SK-N-SH treated with all-trans-retinoic acid at 6 μM for 48 hours (cell line): ENCODE data around the gene GPRC6A.

Experiments used
- ATAC-seq: fragments of 200-7000 bp; cut with Tn5 transposase; 3 replicates; pipeline ENCODE4 v1.9.1; 2020; ENCODE audit warnings: mild to moderate bottlenecking, moderate library complexity
- ARNTL ChIP-seq: fragments of 450-650 bp; formaldehyde crosslinking; IDR thresholded peaks from 2 replicates; pipeline ENCODE4 v1.5.0; 2020; ENCODE audit warnings: low read depth, mild to moderate bottlenecking, moderate library complexity, borderline replicate concordance
- BACH2 ChIP-seq: fragments of 250-450 bp; sonication (Bioruptor Pico); IDR thresholded peaks from 2 replicates; pipeline ENCODE4 v1.9.0; 2021; ENCODE audit warnings: mild to moderate bottlenecking, borderline replicate concordance
- CREB5 ChIP-seq: fragments of 250-450 bp; sonication (Bioruptor Pico); IDR thresholded peaks from 2 replicates; pipeline ENCODE4 v1.5.1; 2020; ENCODE audit warnings: low read depth, mild to moderate bottlenecking, moderate library complexity
- CSDC2 ChIP-seq: fragments of 250-450 bp; sonication (Bioruptor Pico); IDR thresholded peaks from 2 replicates; pipeline ENCODE4 v1.5.0; 2020; ENCODE audit warnings: mild to moderate bottlenecking, moderate library complexity
- ESRRG ChIP-seq: fragments of 250-450 bp; sonication (Bioruptor Pico); IDR thresholded peaks from 2 replicates; pipeline ENCODE4 v1.6.1; 2021; ENCODE audit warnings: mild to moderate bottlenecking
- GLIS3 ChIP-seq: fragments of 250-450 bp; sonication (Bioruptor Pico); IDR thresholded peaks from 2 replicates; pipeline ENCODE4 v1.5.0; 2020; ENCODE audit warnings: mild to moderate bottlenecking, moderate library complexity
- ISL1 ChIP-seq: fragments of 250-450 bp; sonication (Bioruptor Pico); IDR thresholded peaks from 2 replicates; pipeline ENCODE4 v2.1.2; 2022; ENCODE audit warnings: mild to moderate bottlenecking, moderate library complexity
- OSR1 ChIP-seq: fragments of 250-450 bp; sonication (Bioruptor Pico); IDR thresholded peaks from 2 replicates; pipeline ENCODE4 v1.8.0; 2022; ENCODE audit warnings: moderate library complexity, mild to moderate bottlenecking, inconsistent platforms
- PPARA ChIP-seq: fragments of 250-450 bp; sonication (Bioruptor Pico); IDR thresholded peaks from 2 replicates; pipeline ENCODE4 v1.5.0; 2020; ENCODE audit warnings: mild to moderate bottlenecking, borderline replicate concordance
- RARB ChIP-seq: fragments of 250-450 bp; sonication (Bioruptor Pico); IDR thresholded peaks from 2 replicates; pipeline ENCODE4 v1.8.0; 2021; ENCODE audit warnings: mild to moderate bottlenecking, moderate library complexity
- SNAI2 ChIP-seq: fragments of 250-450 bp; sonication (Bioruptor Pico); IDR thresholded peaks from 2 replicates; pipeline ENCODE4 v1.5.0; 2020; ENCODE audit warnings: mild to moderate bottlenecking, moderate library complexity
- TCF4 ChIP-seq: fragments of 250-450 bp; sonication (Bioruptor Pico); IDR thresholded peaks from 2 replicates; pipeline ENCODE4 v1.8.0; 2021; ENCODE audit warnings: mild to moderate bottlenecking, moderate library complexity, borderline replicate concordance
- TOX ChIP-seq: fragments of 250-450 bp; sonication (Bioruptor Pico); IDR thresholded peaks from 2 replicates; pipeline ENCODE4 v1.8.0; 2021; ENCODE audit warnings: mild to moderate bottlenecking, moderate library complexity, borderline replicate concordance
- ZC3H10 ChIP-seq: fragments of 250-450 bp; sonication (Bioruptor Pico); IDR thresholded peaks from 2 replicates; pipeline ENCODE4 v1.5.1; 2021; ENCODE audit warnings: mild to moderate bottlenecking, moderate library complexity
- ZFP3 ChIP-seq: fragments of 250-450 bp; sonication (Bioruptor Pico); IDR thresholded peaks from 2 replicates; pipeline ENCODE4 v1.5.0; 2020; ENCODE audit warnings: mild to moderate bottlenecking, moderate library complexity
- ZFP30 ChIP-seq: fragments of 450-650 bp; formaldehyde crosslinking; IDR thresholded peaks from 2 replicates; pipeline ENCODE4 v1.5.0; 2022; ENCODE audit warnings: mild to moderate bottlenecking, moderate library complexity
- ZNF565 ChIP-seq: fragments of 450-650 bp; formaldehyde crosslinking; conservative IDR thresholded peaks from 2 replicates; pipeline ENCODE4 v1.5.0; 2020; ENCODE audit warnings: low read depth, mild to moderate bottlenecking, moderate library complexity
- ZNF70 ChIP-seq: fragments of 450-650 bp; formaldehyde crosslinking; IDR thresholded peaks from 2 replicates; pipeline ENCODE4 v1.5.0; 2020; ENCODE audit warnings: mild to moderate bottlenecking, moderate library complexity
- ZNF8 ChIP-seq: fragments of 450-650 bp; formaldehyde crosslinking; IDR thresholded peaks from 2 replicates; pipeline ENCODE4 v1.5.0; 2020; ENCODE audit warnings: mild to moderate bottlenecking, moderate library complexity
- TF ChIP-seq, protein P1 (sequence below): fragments of 250-450 bp; sonication (Bioruptor Pico); IDR thresholded peaks from 2 replicates; pipeline ENCODE4 v1.5.1; 2021; ENCODE audit warnings: mild to moderate bottlenecking, moderate library complexity
- TF ChIP-seq, protein P2 (sequence below): fragments of 250-450 bp; sonication (Bioruptor Pico); IDR thresholded peaks from 2 replicates; pipeline ENCODE4 v1.8.0; 2021; ENCODE audit warnings: low read depth, mild to moderate bottlenecking, moderate library complexity, borderline replicate concordance
- TF ChIP-seq, protein P3 (sequence below): fragments of 250-450 bp; sonication (Bioruptor Pico); IDR thresholded peaks from 2 replicates; pipeline ENCODE4 v1.8.0; 2020; ENCODE audit warnings: mild to moderate bottlenecking, moderate library complexity, borderline replicate concordance

Gene GPRC6A

GRCh38 chr6:116767715-116768114 lies 61.2 kb downstream of the GPRC6A start:
- no peak for ATAC-seq
- TF ChIP-seq ZFP3 (no peak), BACH2 (CRISPR knock-in tag) (no peak), ISL1 (CRISPR knock-in tag) (no peak), TCF4 (CRISPR knock-in tag) (no peak), ZFP30 (CRISPR knock-in tag) (no peak), CREB5 (CRISPR knock-in tag) (no peak), GLIS3 (no peak), ZNF565 (CRISPR knock-in tag) (no peak)
- TF ChIP-seq, protein P1, sequence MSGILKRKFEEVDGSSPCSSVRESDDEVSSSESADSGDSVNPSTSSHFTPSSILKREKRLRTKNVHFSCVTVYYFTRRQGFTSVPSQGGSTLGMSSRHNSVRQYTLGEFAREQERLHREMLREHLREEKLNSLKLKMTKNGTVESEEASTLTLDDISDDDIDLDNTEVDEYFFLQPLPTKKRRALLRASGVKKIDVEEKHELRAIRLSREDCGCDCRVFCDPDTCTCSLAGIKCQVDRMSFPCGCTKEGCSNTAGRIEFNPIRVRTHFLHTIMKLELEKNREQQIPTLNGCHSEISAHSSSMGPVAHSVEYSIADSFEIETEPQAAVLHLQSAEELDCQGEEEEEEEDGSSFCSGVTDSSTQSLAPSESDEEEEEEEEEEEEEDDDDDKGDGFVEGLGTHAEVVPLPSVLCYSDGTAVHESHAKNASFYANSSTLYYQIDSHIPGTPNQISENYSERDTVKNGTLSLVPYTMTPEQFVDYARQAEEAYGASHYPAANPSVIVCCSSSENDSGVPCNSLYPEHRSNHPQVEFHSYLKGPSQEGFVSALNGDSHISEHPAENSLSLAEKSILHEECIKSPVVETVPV, result no peak

- no peak for ATAC-seq
- TF ChIP-seq ARNTL (CRISPR knock-in tag) (no peak), ZC3H10 (CRISPR knock-in tag) (no peak), ZNF8 (CRISPR knock-in tag) (no peak)
These were observed 62.2 kb downstream of the GPRC6A start for GRCh38 chr6:116766506-116767176.

DNA sequence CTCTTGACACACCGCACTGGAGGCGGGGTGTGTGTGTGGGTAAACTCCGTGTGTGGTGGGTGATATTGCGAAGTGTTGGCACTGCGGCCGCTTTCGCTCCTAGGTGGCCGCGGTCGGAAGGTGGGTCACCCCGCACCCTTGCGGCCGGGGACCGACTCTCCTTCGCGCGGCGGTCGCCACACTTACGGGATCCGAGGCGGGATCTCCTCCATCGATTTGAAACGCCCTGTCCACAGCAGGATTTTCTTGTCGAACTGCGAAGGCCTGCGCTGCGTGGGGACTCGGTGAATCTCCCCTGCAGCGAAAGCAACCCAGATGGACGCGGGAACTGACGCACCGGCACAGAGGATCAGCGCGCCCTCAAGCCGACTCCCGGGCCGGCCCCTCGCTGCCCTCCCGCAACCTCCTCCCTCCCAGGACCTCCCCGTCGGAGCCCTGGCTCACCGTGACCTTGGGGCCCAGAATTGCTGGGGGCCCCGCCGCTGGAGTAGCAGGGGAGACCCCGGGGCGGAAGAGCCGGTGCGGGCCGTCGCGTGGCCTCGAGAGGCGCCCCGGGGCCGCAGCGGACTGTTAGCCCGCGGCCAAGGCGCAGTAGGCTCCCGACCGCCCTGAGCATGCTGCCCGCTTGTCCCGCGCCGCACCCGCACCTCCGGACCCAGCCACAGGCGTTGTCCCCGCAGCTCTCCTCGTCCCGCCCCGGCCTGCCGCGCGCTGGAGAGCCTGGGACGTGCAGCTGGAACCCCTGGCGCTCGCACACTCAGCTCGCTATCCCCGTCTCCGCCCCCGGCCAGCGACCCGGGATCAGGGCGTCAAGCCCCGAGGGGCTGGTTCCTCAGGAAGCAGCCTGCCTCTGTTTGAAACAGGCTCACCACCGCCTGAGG lies 63.7 kb downstream of the GPRC6A start, which contains the start of gene FAM162B:
Gene FAM162B (minus strand): TSS at position 759 of the 881 bp plus-strand sequence. CDS start 143 bp downstream, at position 616.
- peak; percentile 60 for ATAC-seq
- TF ChIP-seq, protein P1, result no peak
- TF ChIP-seq RARB (CRISPR knock-in tag) (no peak), BACH2 (CRISPR knock-in tag) (no peak), ZFP30 (CRISPR knock-in tag) (no peak), TOX (CRISPR knock-in tag) (no peak), ZNF70 (no peak), CSDC2 (CRISPR knock-in tag) (no peak), ZNF8 (CRISPR knock-in tag) (no peak), ESRRG (CRISPR knock-in tag) (no peak), OSR1 (CRISPR knock-in tag) (no peak), SNAI2 (no peak), TCF4 (CRISPR knock-in tag) (no peak), ARNTL (CRISPR knock-in tag) (no peak), PPARA (no peak), ZFP3 (no peak)
- TF ChIP-seq, protein P2, sequence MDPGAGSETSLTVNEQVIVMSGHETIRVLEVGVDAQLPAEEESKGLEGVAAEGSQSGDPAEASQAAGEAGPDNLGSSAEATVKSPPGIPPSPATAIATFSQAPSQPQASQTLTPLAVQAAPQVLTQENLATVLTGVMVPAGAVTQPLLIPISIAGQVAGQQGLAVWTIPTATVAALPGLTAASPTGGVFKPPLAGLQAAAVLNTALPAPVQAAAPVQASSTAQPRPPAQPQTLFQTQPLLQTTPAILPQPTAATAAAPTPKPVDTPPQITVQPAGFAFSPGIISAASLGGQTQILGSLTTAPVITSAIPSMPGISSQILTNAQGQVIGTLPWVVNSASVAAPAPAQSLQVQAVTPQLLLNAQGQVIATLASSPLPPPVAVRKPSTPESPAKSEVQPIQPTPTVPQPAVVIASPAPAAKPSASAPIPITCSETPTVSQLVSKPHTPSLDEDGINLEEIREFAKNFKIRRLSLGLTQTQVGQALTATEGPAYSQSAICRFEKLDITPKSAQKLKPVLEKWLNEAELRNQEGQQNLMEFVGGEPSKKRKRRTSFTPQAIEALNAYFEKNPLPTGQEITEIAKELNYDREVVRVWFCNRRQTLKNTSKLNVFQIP (CRISPR knock-in tag), result no peak

DNA sequence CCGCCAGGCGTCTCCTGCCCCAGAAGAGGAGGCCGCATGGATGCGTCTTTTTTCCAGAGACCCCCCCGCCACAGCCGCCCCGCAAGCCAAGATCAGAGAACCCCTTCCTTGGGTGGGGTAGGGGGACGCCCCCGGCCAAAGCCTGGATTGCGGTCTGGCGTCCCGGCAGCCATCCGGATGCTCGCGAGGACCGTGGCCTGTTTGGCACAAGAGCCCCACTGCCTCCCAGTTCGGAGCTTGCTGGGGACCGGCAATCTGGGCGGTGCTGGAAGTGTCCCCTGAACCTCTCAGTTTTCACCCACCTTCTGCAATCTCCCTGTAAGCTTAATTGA lies 64.3 kb downstream of the GPRC6A start:
- peak; percentile 24; the same call in 1 of the 3 replicates for ATAC-seq
- TF ChIP-seq, protein P1, result no peak
- TF ChIP-seq ZNF8 (CRISPR knock-in tag) (no peak), BACH2 (CRISPR knock-in tag) (no peak), ZNF70 (no peak), SNAI2 (no peak), OSR1 (CRISPR knock-in tag) (no peak), RARB (CRISPR knock-in tag) (no peak), ARNTL (CRISPR knock-in tag) (no peak)
- TF ChIP-seq, protein P3, sequence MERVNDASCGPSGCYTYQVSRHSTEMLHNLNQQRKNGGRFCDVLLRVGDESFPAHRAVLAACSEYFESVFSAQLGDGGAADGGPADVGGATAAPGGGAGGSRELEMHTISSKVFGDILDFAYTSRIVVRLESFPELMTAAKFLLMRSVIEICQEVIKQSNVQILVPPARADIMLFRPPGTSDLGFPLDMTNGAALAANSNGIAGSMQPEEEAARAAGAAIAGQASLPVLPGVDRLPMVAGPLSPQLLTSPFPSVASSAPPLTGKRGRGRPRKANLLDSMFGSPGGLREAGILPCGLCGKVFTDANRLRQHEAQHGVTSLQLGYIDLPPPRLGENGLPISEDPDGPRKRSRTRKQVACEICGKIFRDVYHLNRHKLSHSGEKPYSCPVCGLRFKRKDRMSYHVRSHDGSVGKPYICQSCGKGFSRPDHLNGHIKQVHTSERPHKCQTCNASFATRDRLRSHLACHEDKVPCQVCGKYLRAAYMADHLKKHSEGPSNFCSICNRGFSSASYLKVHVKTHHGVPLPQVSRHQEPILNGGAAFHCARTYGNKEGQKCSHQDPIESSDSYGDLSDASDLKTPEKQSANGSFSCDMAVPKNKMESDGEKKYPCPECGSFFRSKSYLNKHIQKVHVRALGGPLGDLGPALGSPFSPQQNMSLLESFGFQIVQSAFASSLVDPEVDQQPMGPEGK (CRISPR knock-in tag), result no peak
- TF ChIP-seq, protein P2 (CRISPR knock-in tag), result no peak
